HG02610 (cell line): ENCODE measurements around the gene TRIP10.
"Not testable (repeated sequence)": the region's sequence is repeated elsewhere in the genome, so short reads cannot be mapped to it uniquely, and the experiment has no call there.

Experiments
- ATAC-seq: cut with Tn5 transposase; IDR thresholded peaks from one replicate; pipeline ENCODE4 v1.9.1; 2021; ENCODE audit warnings: mild to moderate bottlenecking, moderate library complexity; ENCODE audit not compliant: unreplicated experiment

TRIP10 gene

GRCh38 chr19:6765738-6766356, 26.4 kb downstream of the TRIP10 start:
- ATAC-seq = no peak

GRCh38 chr19:6766357-6767080, 27.0 kb downstream of the TRIP10 start:
- no peak for ATAC-seq

- ATAC-seq = peak; percentile 7
Measured at GRCh38 chr19:6767081-6767356, 27.5 kb downstream of the TRIP10 start.

- peak; percentile 64 for ATAC-seq
Measured at GRCh38 chr19:6767357-6768235, 28.1 kb downstream of the TRIP10 start, which contains the start of gene SH2D3A. TSS of gene SH2D3A (minus strand) at chr19:6767435. CDS start at chr19:6763748, 3,687 bp downstream.

- ATAC-seq = no peak
Measured at GRCh38 chr19:6768236-6768785, 28.8 kb downstream of the TRIP10 start.

- no peak for ATAC-seq
Measured at GRCh38 chr19:6769006-6769619, 29.6 kb downstream of the TRIP10 start.

- ATAC-seq = not testable (repeated sequence)
Measured at GRCh38 chr19:6771648-6772027, 32.2 kb downstream of the TRIP10 start.

- peak; percentile 36 for ATAC-seq
Measured at GRCh38 chr19:6772028-6772865, 32.8 kb downstream of the TRIP10 start, which contains the start of gene VAV1. TSS of gene VAV1 (plus strand) at chr19:6772708. CDS start at chr19:6772808, 100 bp downstream.

GRCh38 chr19:6772866-6773322, 33.4 kb downstream of the TRIP10 start:
- no peak for ATAC-seq

- ATAC-seq = no peak
Measured at GRCh38 chr19:6773323-6773931, 33.9 kb downstream of the TRIP10 start.

- no peak for ATAC-seq
Measured at GRCh38 chr19:6774821-6775707, 35.6 kb downstream of the TRIP10 start.

GRCh38 chr19:6776045-6776444, 36.6 kb downstream of the TRIP10 start:
- ATAC-seq = not testable (repeated sequence)

GRCh38 chr19:6776999-6777398, 37.5 kb downstream of the TRIP10 start:
- no peak for ATAC-seq

- ATAC-seq = no peak
Measured at GRCh38 chr19:6777434-6777833, 38.0 kb downstream of the TRIP10 start.

GRCh38 chr19:6778386-6778785, 38.9 kb downstream of the TRIP10 start:
- no peak for ATAC-seq

- no peak for ATAC-seq
Measured at GRCh38 chr19:6779206-6779605, 39.7 kb downstream of the TRIP10 start.

GRCh38 chr19:6787393-6787792, 47.9 kb downstream of the TRIP10 start:
- ATAC-seq = no peak

GRCh38 chr19:6788896-6789295, 49.4 kb downstream of the TRIP10 start:
- ATAC-seq = no peak
